Mesenchymal stem cell (in vitro differentiated cells and primary cell): ENCODE results near the gene ARPIN.
"Not testable (repeated sequence)": the region's sequence is repeated elsewhere in the genome, so short reads cannot be mapped to it uniquely, and the experiment has no call there.

Experiments
- DNase-seq: peaks from one replicate; pipeline ENCODE4 v3.0.0-alpha.2; 2013
- H2AFZ ChIP-seq: one replicate; pipeline ENCODE4 v1.6.1; 2013; ENCODE audit warnings: low read depth, mild to moderate bottlenecking, control low read depth, inconsistent platforms, low read length, moderate library complexity
- H2AK5ac ChIP-seq: 2 replicates; pipeline ENCODE4 v1.6.1; 2013; ENCODE audit warnings: low read length, moderate library complexity, mild to moderate bottlenecking, inconsistent platforms; ENCODE audit not compliant: severe bottlenecking
- H2BK120ac ChIP-seq: one replicate; pipeline ENCODE4 v1.6.1; 2013; ENCODE audit warnings: low read depth, mild to moderate bottlenecking, inconsistent platforms, low read length, moderate library complexity
- H2BK12ac ChIP-seq, 2 experiments: one replicate each; pipeline ENCODE4 v1.6.1; 2013; ENCODE audit warnings: inconsistent platforms in 2 of 2, low read length in 2 of 2, mild to moderate bottlenecking in 2 of 2, moderate library complexity in 2 of 2, control low read depth in 1 of 2
- H2BK15ac ChIP-seq: one replicate; pipeline ENCODE4 v1.6.1; 2013; ENCODE audit warnings: mild to moderate bottlenecking, low read depth, inconsistent platforms; ENCODE audit not compliant: poor library complexity, severe bottlenecking
- H2BK5ac ChIP-seq: 2 replicates; pipeline ENCODE4 v1.6.1; 2013; ENCODE audit warnings: low read depth, mild to moderate bottlenecking, low read length, control low read depth, inconsistent platforms; ENCODE audit not compliant: poor library complexity, severe bottlenecking
- H3K14ac ChIP-seq, 2 experiments: one replicate each; pipeline ENCODE4 v1.6.1; 2013; ENCODE audit warnings: inconsistent platforms in 2 of 2, low read length in 2 of 2, control low read depth in 1 of 2, mild to moderate bottlenecking in 1 of 2, moderate library complexity in 1 of 2
- H3K18ac ChIP-seq, 2 experiments: one replicate each; pipeline ENCODE4 v1.6.1; 2013; ENCODE audit warnings: inconsistent platforms in 2 of 2, low read length in 2 of 2, control low read depth in 1 of 2, low read depth in 1 of 2, mild to moderate bottlenecking in 1 of 2
- H3K23ac ChIP-seq, 2 experiments: one replicate each; pipeline ENCODE4 v1.6.1; 2013; ENCODE audit warnings: inconsistent platforms in 2 of 2, low read length in 2 of 2, mild to moderate bottlenecking in 2 of 2, moderate library complexity in 2 of 2, control low read depth in 1 of 2
- H3K27ac ChIP-seq: 2 replicates; pipeline ENCODE4 v1.5.1; 2013; ENCODE audit warnings: mild to moderate bottlenecking, moderate library complexity, low read length, control low read depth, inconsistent platforms; ENCODE audit not compliant: poor library complexity, severe bottlenecking
- H3K27me3 ChIP-seq, 2 experiments: 2 replicates each; pipeline versions ENCODE4 v1.6.1 to v1.7.0; 2013; ENCODE audit warnings: low read length in 2 of 2, mild to moderate bottlenecking in 2 of 2, moderate library complexity in 2 of 2, control low read depth in 1 of 2, inconsistent platforms in 1 of 2; ENCODE audit not compliant: control insufficient read depth in 1 of 2, insufficient read depth in 1 of 2
- H3K36me3 ChIP-seq, 2 experiments: 2 replicates each; pipeline versions ENCODE4 v1.6.1 to v1.7.0; 2013; ENCODE audit warnings: low read length in 2 of 2, control low read depth in 1 of 2, inconsistent platforms in 1 of 2, low read depth in 1 of 2, mild to moderate bottlenecking in 1 of 2; ENCODE audit not compliant: insufficient read depth in 2 of 2, control insufficient read depth in 1 of 2
- H3K4ac ChIP-seq, 2 experiments: one replicate each; pipeline ENCODE4 v1.6.1; 2013; ENCODE audit warnings: inconsistent platforms in 2 of 2, low read length in 2 of 2, mild to moderate bottlenecking in 2 of 2, moderate library complexity in 2 of 2, control low read depth in 1 of 2, low read depth in 1 of 2
- H3K4me1 ChIP-seq: 2 replicates; pipeline ENCODE4 v1.6.1; 2013; ENCODE audit warnings: low read depth, low read length, control low read depth; ENCODE audit not compliant: control insufficient read depth, insufficient read depth
- H3K4me2 ChIP-seq: 2 replicates; pipeline ENCODE4 v1.6.1; 2013; ENCODE audit warnings: low read length, mild to moderate bottlenecking, inconsistent platforms; ENCODE audit not compliant: poor library complexity, severe bottlenecking
- H3K4me3 ChIP-seq, 2 experiments: 2 replicates each; pipeline versions ENCODE4 v1.5.1 to v1.7.0; 2013; ENCODE audit warnings: low read length in 2 of 2, mild to moderate bottlenecking in 2 of 2, control low read depth in 1 of 2, low read depth in 1 of 2; ENCODE audit not compliant: insufficient read depth in 1 of 2
- H3K79me1 ChIP-seq: replicated peaks from 2 replicates; pipeline ENCODE4 v1.6.1; 2013; ENCODE audit warnings: mild to moderate bottlenecking, control low read depth, low read length, inconsistent platforms; ENCODE audit not compliant: poor library complexity, severe bottlenecking
- H3K9ac ChIP-seq: 2 replicates; pipeline ENCODE4 v1.7.0; 2013; ENCODE audit warnings: mild to moderate bottlenecking, low read length, moderate library complexity
- H3K9me3 ChIP-seq: 2 replicates; pipeline ENCODE4 v1.7.0; 2013; ENCODE audit warnings: mild to moderate bottlenecking, low read length; ENCODE audit not compliant: control insufficient read depth
- H4K8ac ChIP-seq: one replicate; pipeline ENCODE4 v1.6.1; 2013; ENCODE audit warnings: inconsistent platforms, mild to moderate bottlenecking, low read length, moderate library complexity
- H4K91ac ChIP-seq: one replicate; pipeline ENCODE4 v1.6.1; 2013; ENCODE audit warnings: mild to moderate bottlenecking, low read length, inconsistent platforms
- WGBS: methylation state at CpG from one replicate; pipeline ENCODE4 v1.1.7; 2013; ENCODE audit warnings: mixed read lengths; 5-methylcytosine and 5-hydroxymethylcytosine counted together

ARPIN gene

DNA sequence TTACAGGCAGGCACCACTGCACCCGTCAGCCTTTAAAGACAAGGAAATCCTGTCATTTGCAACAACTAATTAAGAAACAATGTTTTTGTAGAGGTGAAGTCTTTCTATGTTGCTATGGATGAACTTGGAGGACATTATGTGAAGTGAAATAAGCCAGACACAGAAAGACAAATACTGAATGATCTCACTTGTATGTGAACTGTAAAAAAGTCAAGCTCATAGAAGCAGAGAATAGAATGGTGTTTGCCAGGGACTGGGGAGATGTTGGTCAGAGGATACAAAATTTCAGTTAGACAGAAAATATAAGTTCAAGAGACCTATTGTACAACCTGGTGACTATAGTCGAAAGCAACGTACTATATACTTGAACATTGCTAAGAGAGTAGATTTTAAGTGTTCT, 27.2 kb upstream of the ARPIN start:
- Histone ChIP-seq H3K27ac (no peak overlapping the region), H3K27me3 (no peaks in the 10 kb centered on the region), H2AK5ac (no peak overlapping the region), H3K14ac (no peak overlapping the region), H3K36me3 (no peaks in the 10 kb centered on the region), H2BK12ac (no peak overlapping the region), H4K8ac (no peak overlapping the region), H3K9ac (no peak overlapping the region), H2BK120ac (no peak overlapping the region), H3K18ac (no peak overlapping the region), H3K9me3 (no peaks in the 10 kb centered on the region), H3K23ac (no peak overlapping the region), H2BK15ac (no peak overlapping the region), H3K4ac (no peak overlapping the region), H3K4me1 (no peaks in the 10 kb centered on the region), H4K91ac (no peak overlapping the region), H2AFZ (no peak overlapping the region), H3K4me3 (no peak overlapping the region), H3K4me2 (no peak overlapping the region), H2BK5ac (no peak overlapping the region), H3K79me1 (no peaks in the 10 kb centered on the region)
- DNase-seq, result no peak
- WGBS, result 100% methylated on average over 1 of the region's 3 CpGs

DNA sequence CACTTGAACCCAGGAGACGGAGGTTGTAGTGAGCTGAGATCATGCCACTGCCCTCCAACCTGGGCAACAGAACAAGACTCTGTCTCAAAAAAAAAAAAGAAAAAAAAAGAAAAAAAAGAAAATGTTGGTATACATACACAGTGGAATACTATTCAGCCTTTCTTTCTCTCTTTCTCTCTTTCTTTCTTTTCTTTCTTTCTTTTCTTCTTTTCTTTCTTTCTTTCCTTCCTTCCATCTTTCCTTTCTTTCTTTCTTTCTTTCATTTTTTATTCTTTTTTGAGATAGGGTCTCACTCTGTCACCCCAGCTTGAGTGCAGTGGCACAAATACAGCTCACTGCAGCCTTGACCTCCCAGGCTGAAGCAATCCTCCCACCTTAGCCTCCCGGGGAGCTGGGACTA, 26.6 kb upstream of the ARPIN start:
- not testable (repeated sequence) for H3K4me1 ChIP-seq, H4K91ac ChIP-seq, H2BK120ac ChIP-seq, H3K36me3 ChIP-seq, H2BK15ac ChIP-seq, DNase-seq, H2BK12ac ChIP-seq, H3K4me3 ChIP-seq, H2AFZ ChIP-seq, H3K4ac ChIP-seq, H3K9me3 ChIP-seq, H3K18ac ChIP-seq, H3K27me3 ChIP-seq, H3K9ac ChIP-seq, H2AK5ac ChIP-seq, H3K14ac ChIP-seq, H3K27ac ChIP-seq, H4K8ac ChIP-seq, H3K4me2 ChIP-seq, H2BK5ac ChIP-seq, H3K79me1 ChIP-seq, H3K23ac ChIP-seq
- 100% methylated on average over 1 of the region's 2 CpGs for WGBS

DNA sequence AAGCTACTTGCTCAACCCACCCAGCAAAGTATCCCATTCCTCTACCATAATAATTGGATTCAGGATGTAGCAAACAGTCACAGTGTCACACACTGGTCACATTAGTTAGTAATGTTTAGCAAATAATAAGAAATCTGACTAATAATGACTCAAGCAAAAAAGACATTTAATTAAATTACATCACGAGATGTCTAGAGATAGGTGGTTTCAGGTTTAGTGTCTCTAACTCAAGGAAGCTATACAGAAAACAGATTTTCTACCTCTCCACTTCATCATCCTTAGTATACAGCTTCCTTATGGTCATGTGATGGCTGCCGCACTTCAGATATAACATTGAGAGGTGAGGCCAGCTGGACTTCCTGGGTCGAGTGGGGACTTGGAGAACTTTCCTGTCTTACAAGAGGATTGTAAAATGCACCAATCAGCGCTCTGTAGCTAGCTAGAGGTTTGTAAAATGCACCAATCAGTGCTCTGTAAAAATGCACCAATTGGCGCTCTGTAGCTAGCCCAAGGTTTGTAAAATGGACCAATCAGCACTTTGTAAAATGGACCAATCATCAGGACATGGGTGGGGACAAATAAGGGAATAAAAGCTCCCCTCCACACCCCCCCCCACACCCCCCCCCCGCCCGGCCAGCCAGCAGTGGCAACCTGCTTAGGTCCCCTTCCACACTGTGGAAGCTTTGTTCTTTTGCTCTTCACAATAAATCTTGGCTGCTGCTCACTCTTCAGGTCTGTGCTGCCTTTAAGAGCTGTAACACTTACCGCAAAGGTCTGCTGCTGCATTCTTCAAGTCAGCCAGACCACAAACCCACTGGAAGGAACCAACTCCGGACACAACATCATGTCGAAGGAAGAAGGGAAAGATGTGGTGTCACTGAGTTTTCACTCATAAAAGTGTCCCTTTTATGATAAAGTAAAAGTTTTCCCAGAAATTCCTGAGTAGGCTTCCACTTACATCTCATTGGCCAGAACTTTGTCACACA, 24.9 kb upstream of the ARPIN start:
- Histone ChIP-seq H2BK15ac (no peak overlapping the region), H2BK5ac (no peak overlapping the region), H3K14ac (no peak overlapping the region), H3K79me1 (no peaks in the 10 kb centered on the region), H2BK120ac (no peak overlapping the region), H3K23ac (no peak overlapping the region), H4K91ac (no peak overlapping the region), H2BK12ac (no peak overlapping the region), H3K27me3 (no peaks in the 10 kb centered on the region), H2AK5ac (no peak overlapping the region), H4K8ac (no peak overlapping the region), H3K4me2 (no peak overlapping the region), H3K9me3 (no peaks in the 10 kb centered on the region), H3K27ac (no peak overlapping the region), H3K9ac (no peak overlapping the region), H2AFZ (no peak overlapping the region), H3K18ac (no peak overlapping the region), H3K4me1 (no peaks in the 10 kb centered on the region), H3K4me3 (no peak overlapping the region), H3K4ac (no peak overlapping the region), H3K36me3 (no peaks in the 10 kb centered on the region)
- 76% methylated on average over 4 of the region's 10 CpGs for WGBS
- DNase-seq, result no peak

DNA sequence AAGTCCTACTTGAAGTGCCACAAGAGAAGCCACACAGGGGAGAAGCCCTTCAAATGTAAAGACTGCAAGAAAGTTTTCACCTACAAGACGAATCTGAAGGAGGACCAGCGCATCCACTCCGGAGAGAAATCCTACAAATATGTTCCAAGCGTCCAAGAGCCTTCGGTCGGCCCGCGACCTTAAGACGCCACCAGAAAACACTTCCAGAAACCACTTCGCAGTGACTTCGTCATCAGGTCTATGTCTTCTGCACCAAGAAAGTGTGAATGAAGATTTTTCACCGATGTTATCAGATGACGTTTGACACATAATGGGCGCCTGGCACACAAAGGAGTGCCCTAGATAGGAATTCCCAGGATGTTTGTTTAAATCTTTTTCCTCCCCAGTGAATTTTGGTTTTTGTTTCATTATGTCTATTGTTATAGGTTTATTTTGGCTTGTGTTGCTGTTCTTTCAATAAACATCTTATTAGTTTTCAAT, 24.1 kb upstream of the ARPIN start:
- 97% methylated on average over 14 of the region's 14 CpGs for WGBS
- Histone ChIP-seq H3K4me3 (no peak overlapping the region), H3K9me3 (no peaks in the 10 kb centered on the region), H3K14ac (no peak overlapping the region), H2BK15ac (no peak overlapping the region), H3K4me1 (no peaks in the 10 kb centered on the region), H4K91ac (no peak overlapping the region), H4K8ac (no peak overlapping the region), H3K18ac (no peak overlapping the region), H2AK5ac (no peak overlapping the region), H2BK120ac (no peak overlapping the region), H2BK5ac (no peak overlapping the region), H3K4me2 (no peak overlapping the region), H3K9ac (no peak overlapping the region), H3K23ac (no peak overlapping the region), H2AFZ (no peak overlapping the region), H3K27ac (no peak overlapping the region), H3K4ac (no peak overlapping the region), H3K79me1 (no peaks in the 10 kb centered on the region), H2BK12ac (no peak overlapping the region), H3K36me3 (no peaks in the 10 kb centered on the region), H3K27me3 (peaks cover 0 to 2% of the 10 kb centered on the region in 2 experiments)
- no peak for DNase-seq
